HG03469 (cell line): ENCODE measurements around the gene PSMG3.

Experiments
- ATAC-seq: cut with Tn5 transposase; IDR thresholded peaks from one replicate; pipeline ENCODE4 v1.9.1; 2021; ENCODE audit warnings: mild to moderate bottlenecking, moderate library complexity, moderate number of reproducible peaks; ENCODE audit not compliant: unreplicated experiment

The PSMG3 gene

DNA sequence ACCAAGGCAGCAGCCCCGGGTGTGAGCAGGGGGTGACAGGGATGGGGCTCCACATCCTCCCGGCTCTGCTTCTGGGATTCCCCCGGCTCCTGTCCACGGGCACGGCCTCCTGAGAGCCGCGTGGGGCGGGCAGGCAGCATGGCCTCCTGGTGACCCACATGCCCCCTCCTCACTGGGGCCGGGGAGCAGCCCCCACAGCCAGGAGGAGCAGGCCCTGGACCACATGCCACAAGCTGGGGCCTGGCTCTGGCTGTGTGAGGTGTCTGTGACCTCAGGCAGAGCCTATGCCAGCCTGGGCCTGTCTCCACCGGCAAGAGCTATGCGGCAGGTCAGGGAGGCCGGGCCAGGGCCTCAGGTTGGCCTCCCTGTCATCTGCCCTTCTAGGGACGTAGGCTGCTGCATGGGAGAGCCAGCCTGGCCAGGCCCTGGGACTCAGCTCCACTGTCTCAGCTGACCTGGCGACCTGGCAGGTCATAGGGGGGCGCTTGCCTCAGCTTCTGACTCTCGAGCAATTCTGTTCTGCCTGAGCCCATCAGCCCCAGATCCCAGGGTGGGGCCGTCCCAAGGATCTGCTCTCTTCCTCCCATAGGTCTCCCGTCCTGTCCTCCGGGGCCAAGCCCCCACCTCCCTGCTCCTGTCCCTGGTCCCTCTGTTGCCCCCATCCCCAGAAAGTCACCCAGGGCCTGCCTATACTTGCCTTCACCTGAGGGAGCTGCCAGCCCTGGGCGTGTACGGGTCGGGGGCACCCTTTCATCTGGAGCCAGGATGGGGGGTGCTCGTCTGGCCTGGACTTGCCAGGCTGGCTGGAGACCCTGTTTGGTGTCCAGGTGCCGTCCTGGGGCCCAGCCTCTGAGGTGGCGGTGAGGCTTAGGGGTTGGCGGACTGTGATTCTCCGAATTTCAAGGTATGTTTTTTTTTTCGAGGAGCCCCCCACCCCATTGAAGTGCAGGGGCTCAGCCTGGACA is 9.9 kb downstream of the PSMG3 start:
- ATAC-seq: no peak

DNA sequence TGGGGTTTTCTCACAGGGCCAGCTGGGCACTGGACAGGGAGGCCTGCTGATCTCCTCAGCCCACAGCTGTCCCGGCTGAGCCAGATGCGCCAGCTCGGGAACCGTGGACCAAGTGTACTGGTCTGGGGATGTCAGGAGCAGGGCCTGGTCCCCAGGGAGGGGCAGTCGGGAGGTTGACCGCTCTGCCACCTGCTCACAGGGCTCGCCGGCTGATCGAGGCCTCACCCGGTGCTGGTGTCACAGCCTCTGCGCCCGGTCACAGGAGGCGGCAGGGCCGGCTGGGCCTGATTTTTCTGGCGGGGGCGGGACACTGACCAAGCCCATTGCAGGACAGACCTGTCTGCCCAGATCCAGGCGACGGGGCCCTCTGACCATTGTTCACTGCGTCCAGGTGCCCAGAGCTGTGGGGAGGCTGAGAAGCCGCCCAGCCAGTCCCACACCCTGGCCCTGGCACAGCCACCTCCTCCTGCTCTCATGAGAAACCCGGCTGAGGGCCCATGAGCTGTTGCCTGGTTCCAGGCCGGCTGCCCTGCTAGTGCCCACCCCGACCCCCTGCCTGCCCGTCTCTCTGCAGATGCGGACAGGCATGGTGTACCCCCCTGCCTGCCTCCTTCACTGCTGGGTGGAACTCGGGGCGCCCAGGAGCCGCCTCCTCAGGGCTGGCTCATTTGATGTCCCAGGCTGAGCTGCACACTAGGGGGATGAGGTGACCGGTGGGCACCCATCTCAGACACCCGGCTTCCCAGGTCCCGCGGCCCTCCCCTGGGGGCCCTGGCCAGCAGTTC is 10.8 kb downstream of the PSMG3 start:
- no peak for ATAC-seq

DNA sequence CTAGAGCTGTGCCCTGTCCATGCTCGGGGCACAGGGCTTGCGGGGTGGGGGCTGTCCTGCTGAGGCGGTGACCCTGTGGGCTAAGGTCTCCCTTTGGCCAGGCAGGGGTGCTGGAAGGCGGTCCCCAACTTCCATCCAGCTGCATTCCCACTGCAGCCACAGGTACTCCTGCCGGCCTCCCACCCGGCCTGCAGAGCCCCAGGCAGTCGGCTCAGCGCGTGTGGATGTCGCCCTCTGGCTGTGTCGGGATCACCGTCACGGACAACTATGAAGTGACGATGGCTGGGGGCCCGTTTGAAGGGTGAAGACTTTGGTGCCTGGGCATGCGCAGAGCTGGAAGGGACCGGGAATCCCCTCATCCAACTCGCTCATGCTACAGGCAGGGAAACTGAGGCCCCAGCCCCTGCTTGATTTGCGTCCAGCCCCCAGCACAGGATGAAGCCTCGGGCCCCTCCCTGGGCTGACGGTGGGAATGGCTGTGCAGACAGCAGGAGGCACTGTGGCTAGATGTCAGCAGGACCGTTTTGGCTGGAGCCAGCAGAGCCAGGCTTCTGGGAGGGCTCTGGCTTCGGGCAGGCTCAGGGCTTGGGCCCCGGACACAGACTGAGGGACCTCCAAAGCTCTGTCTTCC is 11.5 kb downstream of the PSMG3 start:
- ATAC-seq: no peak

DNA sequence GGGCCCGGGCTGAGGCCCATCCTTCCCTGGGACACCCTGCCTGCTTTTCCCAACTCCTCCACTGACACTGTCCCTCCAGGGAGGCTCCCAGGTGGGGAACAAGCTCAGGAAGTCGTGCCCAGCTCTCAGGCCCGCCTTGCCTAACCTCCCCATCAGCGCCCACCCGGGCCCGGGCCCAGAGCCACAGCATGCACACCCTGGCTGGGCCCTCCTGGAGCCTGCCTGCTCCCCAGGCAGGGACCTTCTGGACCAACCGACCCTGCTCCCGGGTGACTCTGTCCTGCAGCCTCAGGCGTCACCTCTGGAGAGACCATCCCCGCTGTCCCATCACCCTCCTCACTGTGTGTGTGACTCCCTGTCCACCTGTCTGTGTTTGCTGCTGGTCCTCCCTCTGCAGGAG is 12.1 kb downstream of the PSMG3 start:
- no peak for ATAC-seq

DNA sequence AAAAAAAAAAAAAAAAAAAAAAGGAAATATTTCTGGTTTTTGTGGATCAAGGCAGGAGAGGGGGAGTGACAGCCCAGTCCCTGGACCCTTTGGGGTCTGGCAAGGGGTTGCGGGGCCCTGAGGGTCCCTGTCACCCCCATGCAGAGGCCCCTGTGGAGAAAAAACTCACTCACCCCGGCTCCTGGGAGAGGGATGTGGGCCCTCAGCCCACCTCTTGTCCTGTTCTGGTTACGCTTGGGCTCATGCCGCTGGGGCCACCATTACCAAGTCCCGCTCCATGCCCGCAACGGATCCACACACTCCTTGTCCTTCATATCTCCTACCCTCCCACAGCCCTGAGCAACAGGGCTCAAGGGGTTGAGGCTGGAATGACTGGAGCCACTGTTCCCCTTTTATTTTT is 12.8 kb downstream of the PSMG3 start:
- no peak for ATAC-seq

GRCh38 chr7:1555813-1556543 is 13.9 kb downstream of the PSMG3 start, which contains the start of gene TMEM184A:
Gene TMEM184A (minus strand): TSS chr7:1556205. CDS start chr7:1555484, 721 bp downstream.
- ATAC-seq: no peak

DNA sequence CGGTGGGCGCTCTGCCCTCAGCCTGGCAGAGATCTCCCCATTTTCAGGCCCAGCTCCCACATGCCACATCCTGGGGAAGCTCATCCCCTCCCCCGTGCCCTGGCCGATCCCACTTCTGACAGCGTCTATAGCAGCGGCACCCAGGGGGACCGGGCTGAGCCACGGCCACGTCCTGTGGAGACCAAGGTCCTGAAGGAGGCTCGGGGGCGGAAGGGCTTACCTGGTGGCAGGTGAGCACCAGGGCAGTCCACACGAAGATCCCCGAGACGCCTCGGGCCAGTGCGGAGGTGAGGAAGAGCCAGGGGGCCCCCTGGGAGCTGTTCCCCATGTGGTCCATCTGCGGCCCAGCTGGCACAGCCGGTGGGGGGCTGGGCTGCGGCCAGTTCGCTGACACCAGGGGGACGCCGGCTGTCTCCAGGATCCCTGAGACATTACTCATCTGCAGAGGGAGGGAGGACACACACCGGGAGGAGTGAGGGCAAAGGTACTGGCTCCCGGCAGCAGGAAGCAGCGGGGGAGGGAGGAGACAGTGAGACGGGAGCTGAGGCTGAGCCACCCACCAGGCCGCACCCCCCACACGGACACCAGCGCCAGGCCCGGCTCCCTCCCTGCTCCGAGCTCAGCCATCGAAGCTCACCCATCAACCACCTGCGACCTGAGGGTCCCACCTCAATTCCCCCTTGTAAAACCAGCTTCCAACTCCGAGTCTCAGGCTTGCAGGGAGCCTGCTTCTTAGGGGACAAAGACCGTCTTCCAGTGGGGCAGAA is 14.6 kb downstream of the PSMG3 start:
- no peak for ATAC-seq

DNA sequence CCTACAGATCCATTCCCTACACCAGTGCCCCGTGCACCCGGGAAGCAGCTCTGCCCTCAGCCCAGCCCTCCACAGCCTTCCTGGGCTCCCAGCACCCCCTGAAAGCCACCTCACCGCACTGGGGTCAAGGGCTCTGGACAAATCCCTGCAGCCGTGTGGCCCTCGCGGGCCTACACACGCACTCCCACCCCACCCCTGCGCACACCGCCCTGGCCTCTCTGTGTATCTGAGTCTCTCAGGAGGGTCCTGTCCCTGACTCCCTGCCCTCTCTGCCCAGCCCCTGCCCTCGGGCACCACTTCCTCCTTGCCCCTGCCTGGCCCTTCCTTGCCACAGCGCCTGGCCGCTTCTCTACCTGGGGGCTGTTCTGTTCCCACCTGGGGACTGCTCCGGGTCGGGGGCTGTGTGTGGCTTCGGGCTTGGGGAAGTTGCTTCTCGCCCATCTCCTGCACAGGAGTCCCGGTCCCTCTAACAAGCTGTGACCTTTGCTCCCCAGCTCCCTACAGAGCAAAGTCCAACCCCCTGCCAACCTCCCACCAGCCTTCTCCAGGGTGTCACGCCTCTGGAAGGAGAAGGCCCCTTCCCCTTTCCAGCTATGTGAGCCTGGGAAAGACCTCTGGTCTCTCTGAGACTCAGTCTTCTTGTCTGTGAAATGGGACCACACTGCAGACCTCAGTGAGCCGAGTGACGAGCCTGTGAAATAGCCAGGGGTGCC is 15.3 kb downstream of the PSMG3 start:
- ATAC-seq: no peak

GRCh38 chr7:1553512-1554210 is 16.2 kb downstream of the PSMG3 start:
- ATAC-seq: no peak

- ATAC-seq: no peak
Measured at GRCh38 chr7:1552200-1552599, 17.6 kb downstream of the PSMG3 start.

- ATAC-seq: no peak
Measured at GRCh38 chr7:1550846-1551155, 19.0 kb downstream of the PSMG3 start.

DNA sequence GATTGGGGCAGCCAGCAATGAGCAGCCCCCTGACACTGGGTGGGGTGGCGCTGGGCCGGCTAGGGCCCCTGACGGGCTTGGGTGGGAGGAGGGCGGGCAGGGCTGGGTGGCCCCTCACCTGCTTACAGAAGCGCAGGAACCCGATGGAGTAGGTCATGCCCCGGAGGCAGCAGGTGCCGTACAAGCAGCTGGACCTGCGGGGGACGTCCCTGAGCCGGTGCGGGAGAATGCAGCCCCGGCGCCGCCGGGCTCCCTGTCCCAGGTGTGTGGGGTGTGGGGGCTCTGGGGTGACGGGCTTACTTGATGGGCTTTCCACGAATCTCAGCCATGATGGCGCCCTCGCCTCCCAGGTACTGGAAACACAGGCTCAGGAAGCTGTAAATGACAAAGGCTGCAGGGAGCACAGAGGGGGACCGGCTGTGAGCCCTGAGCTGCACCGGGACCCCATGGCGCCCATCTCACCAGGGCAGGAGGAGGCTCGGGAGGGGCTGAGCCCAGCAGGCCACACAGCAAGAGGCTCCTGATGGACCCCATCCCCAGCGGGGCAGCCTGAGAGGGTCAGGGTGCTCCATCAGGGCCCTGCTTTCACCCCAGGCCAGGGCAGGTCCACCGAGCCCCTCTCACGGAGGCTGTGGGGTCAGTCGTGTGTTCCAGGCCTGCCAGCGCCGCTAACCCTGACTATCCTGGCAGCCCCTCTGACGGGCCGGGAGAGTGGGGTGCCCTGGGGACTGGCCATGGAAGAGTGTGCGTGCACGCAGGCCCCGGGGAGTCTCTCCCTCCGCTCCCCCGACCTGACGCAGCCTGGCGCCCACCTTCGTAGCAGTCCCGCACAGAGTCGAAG is 19.6 kb downstream of the PSMG3 start:
- no peak for ATAC-seq

DNA sequence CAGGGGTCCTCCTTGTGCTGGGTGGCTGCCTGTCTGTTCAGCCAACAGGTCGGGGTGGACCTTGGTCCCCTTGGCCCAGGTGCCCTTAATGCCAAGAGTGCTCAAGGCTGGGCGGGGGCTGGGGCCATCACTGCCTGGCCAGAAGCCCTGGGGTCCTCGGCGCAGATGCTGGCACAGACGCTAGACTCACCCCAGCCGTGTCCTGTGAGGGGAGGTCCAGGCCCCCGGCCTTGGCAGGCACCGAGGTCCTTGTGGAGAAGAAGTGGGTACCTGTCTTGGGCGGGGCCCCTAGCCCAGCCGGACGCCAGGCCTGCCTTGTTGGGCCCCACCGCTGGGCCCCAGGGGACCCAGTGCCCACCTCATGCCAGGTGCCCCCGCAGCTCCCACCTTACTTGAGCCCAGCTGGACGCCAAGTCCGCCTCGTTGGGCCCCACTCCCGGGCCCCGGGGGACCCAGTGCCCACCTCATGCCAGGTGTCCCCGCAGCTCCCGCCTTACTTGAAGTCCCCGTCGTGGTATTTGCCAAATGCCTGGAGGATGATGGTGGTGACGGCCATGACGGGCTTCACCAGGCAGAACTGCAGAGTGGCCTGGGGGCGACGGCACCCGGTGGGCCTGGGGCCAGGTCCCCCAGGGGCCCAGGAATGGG is 20.4 kb downstream of the PSMG3 start:
- ATAC-seq: no peak

- no peak for ATAC-seq
Measured at GRCh38 chr7:1548944-1549343, 20.9 kb downstream of the PSMG3 start.

GRCh38 chr7:1548438-1548831 is 21.4 kb downstream of the PSMG3 start:
- no peak for ATAC-seq

DNA sequence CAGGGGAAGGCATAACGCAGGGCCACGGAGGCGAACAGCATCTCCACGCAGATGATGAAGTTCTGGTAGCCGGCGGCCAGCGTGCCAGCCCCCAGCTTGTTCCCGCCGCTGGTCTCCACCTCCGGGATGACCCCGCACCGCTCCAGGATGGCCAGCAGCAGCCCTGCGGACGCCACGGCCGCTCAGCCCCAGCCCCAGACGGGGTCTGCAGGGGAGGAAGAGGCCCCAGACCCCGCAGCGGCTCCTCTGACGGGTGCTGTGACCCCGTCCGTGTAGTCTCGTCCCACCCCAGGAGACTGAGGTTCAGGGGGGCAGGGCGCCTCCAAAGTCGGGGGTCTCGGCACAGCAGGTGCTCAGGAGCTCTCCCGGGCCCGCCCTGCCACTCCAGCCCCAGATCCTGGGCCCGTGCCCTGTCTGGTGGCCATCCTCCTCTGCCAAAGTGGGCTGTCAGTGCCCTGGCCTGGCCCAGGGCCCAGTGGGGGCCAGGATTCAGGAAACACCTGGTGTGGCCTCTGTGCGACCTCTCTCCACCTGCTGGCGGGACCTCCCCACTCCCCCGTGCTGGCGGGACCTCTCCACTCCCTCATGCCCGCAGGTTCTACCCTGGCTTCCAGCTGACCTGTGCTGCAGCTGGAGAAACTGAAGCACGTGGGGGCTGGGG is 21.9 kb downstream of the PSMG3 start:
- no peak for ATAC-seq
